ENCODE results near the gene LPP. TPM values are rescaled to one million over a fixed set of nuclear protein-coding genes. Genes with fewer than 3 reads are reported as not detected.

The LPP gene
- total and polyA plus RNA-seq, 9 of the 15 experiments (the other 6 are each of a cell fraction or from before 2014, with no cell fraction given), result 0.07 to 0.18 TPM; not detected in 7

DNA sequence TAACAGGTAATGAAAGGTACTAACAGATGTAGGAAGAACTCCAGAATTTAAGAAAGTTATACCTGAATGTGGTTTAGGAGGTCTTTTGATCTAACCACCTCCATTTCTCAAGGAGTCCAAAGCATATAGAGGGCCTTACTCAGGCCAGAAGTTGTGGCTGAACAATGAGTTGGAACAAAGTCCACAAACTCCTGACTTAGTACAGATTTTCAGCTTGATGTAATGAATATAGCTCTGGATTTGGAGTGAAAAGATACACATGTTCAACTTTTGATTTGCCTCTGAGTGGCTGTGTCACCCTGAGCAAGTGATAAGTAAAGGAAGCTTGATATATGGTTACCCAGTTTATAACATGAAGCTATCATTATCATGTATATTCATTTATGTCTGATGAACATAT is 390.1 kb downstream of the LPP start:
- no peak overlapping the region for H3K9ac ChIP-seq (ENCODE audit: insufficient read depth in 1 of 2, low read depth in 2 of 2, low read length in 2 of 2)
- H3K27me3 ChIP-seq (ENCODE audit: control insufficient read depth in 2 of 2, insufficient read depth in 2 of 2, low read length in 2 of 2), result no peaks in the 10 kb centered on the region
- intact Hi-C loops (cut with micrococcal nuclease), result no loop called here
- H3K4me1 ChIP-seq (replicated peaks in 1 of 2; ENCODE audit: control insufficient read depth in 2 of 2, insufficient read depth in 2 of 2, low read length in 2 of 2), result no peaks in the 10 kb centered on the region
- H3K9me1 ChIP-seq (ENCODE audit: control insufficient read depth, insufficient read depth, low read length), result no peaks in the 10 kb centered on the region
- ChIA-PET POLR2A (no interaction called here), CTCF (ENCODE audit: low intra/inter-chr PET ratio) (no interaction called here)
- H3K4me2 ChIP-seq (ENCODE audit: insufficient read depth, low read length), result no peak overlapping the region
- H4K20me1 ChIP-seq (replicated peaks; ENCODE audit: control insufficient read depth, insufficient read depth, low read length), result no peaks in the 10 kb centered on the region
- in situ Hi-C loops (cut with MboI), result no loop called here
- BruUV-seq (replicated peaks), result no TSS peak
- no peak overlapping the region for H2AFZ ChIP-seq (ENCODE audit: low read depth, low read length)
- no peak overlapping the region for H3K27ac ChIP-seq (ENCODE audit: extremely low read depth, low read depth, low read length)
- H3K79me2 ChIP-seq (ENCODE audit: control insufficient read depth, insufficient read depth, low read length), result no peaks in the 10 kb centered on the region
- FAIRE-seq (no peak), DNase-seq (ENCODE audit: extremely low read depth in 1 of 4, low spot score in 3 of 4) (no peak), ATAC-seq (no peak)
- no peaks in the 10 kb centered on the region for H3K9me3 ChIP-seq (replicated peaks; ENCODE audit: control insufficient read depth, insufficient read depth, low read depth, low read length)
- TF ChIP-seq CHCHD3 (CRISPR knock-in tag; IDR thresholded peaks at IDR 0.05) (no peak), ZC3H4 (CRISPR knock-in tag; IDR thresholded peaks at IDR 0.05; ENCODE audit: borderline replicate concordance) (no peak), FUS (optimal IDR thresholded peaks at IDR 0.05; ENCODE audit: low read depth, low read length) (no peak), FOXJ3 (CRISPR knock-in tag; IDR thresholded peaks at IDR 0.05) (no peak), MYBL2 (IDR thresholded peaks at IDR 0.05; ENCODE audit: low read depth) (no peak), MYBL2 (CRISPR knock-in tag; IDR thresholded peaks at IDR 0.05; ENCODE audit: borderline replicate concordance) (no peak), ZFP30 (CRISPR knock-in tag; IDR thresholded peaks at IDR 0.05; ENCODE audit: borderline replicate concordance) (no peak), TAF9B (IDR thresholded peaks at IDR 0.05; ENCODE audit: partially characterized antibody) (no peak), NCOA6 (IDR thresholded peaks at IDR 0.05) (no peak), RCOR1 (IDR thresholded peaks at IDR 0.05; ENCODE audit: borderline replicate concordance in 1 of 2, low read depth in 2 of 2, low read length in 2 of 2) (no peak), STAT5A (IDR thresholded peaks at IDR 0.05; ENCODE audit: borderline replicate concordance, low read length) (no peak), RBM34 (IDR thresholded peaks at IDR 0.05; ENCODE audit: borderline replicate concordance, insufficient read depth, low read length) (no peak), TOE1 (IDR thresholded peaks at IDR 0.05; ENCODE audit: borderline replicate concordance) (no peak), TOE1 (CRISPR knock-in tag; IDR thresholded peaks at IDR 0.05; ENCODE audit: borderline replicate concordance, low read depth) (no peak), GATAD2A (IDR thresholded peaks at IDR 0.05) (no peak), BDP1 (IDR thresholded peaks at IDR 0.05; ENCODE audit: insufficient read depth, insufficient read length) (no peak)
- TF ChIP-seq, protein P1, sequence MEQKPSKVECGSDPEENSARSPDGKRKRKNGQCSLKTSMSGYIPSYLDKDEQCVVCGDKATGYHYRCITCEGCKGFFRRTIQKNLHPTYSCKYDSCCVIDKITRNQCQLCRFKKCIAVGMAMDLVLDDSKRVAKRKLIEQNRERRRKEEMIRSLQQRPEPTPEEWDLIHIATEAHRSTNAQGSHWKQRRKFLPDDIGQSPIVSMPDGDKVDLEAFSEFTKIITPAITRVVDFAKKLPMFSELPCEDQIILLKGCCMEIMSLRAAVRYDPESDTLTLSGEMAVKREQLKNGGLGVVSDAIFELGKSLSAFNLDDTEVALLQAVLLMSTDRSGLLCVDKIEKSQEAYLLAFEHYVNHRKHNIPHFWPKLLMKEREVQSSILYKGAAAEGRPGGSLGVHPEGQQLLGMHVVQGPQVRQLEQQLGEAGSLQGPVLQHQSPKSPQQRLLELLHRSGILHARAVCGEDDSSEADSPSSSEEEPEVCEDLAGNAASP (IDR thresholded peaks at IDR 0.05), result no peak
- TF ChIP-seq, protein P2, sequence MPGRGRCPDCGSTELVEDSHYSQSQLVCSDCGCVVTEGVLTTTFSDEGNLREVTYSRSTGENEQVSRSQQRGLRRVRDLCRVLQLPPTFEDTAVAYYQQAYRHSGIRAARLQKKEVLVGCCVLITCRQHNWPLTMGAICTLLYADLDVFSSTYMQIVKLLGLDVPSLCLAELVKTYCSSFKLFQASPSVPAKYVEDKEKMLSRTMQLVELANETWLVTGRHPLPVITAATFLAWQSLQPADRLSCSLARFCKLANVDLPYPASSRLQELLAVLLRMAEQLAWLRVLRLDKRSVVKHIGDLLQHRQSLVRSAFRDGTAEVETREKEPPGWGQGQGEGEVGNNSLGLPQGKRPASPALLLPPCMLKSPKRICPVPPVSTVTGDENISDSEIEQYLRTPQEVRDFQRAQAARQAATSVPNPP (IDR thresholded peaks at IDR 0.05; ENCODE audit: borderline replicate concordance, insufficient read depth, insufficient read length), result no peak
- TF ChIP-seq, protein P3, sequence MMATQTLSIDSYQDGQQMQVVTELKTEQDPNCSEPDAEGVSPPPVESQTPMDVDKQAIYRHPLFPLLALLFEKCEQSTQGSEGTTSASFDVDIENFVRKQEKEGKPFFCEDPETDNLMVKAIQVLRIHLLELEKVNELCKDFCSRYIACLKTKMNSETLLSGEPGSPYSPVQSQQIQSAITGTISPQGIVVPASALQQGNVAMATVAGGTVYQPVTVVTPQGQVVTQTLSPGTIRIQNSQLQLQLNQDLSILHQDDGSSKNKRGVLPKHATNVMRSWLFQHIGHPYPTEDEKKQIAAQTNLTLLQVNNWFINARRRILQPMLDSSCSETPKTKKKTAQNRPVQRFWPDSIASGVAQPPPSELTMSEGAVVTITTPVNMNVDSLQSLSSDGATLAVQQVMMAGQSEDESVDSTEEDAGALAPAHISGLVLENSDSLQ (IDR thresholded peaks at IDR 0.05), result no peak
- H3K36me3 ChIP-seq (ENCODE audit: control insufficient read depth, insufficient read depth, low read length), result no peaks in the 10 kb centered on the region
- H3K4me3 ChIP-seq, result no peak overlapping the region

All from K562 (cell line).